ENCODE data around the gene SLC9C2.
"Not testable (repeated sequence)": the region's sequence is repeated elsewhere in the genome, so short reads cannot be mapped to it uniquely, and the experiment has no call there.

SLC9C2 gene

GRCh38 chr1:173580071-173580470 is 22.8 kb downstream of the SLC9C2 start:
- no peak overlapping the region for H3K4me3 ChIP-seq (ENCODE audit: low read depth, low read length)
- no peaks in the 10 kb centered on the region for H3K36me3 ChIP-seq (ENCODE audit: insufficient read depth, low read length)
- H2AFZ ChIP-seq (ENCODE audit: low read length, unreplicated experiment): no peak overlapping the region
- no peaks in the 10 kb centered on the region for H3K4me1 ChIP-seq (ENCODE audit: control insufficient read depth, insufficient read depth, low read length, unreplicated experiment)
- H3K27me3 ChIP-seq (ENCODE audit: insufficient read depth, low read length): peaks cover 15% of the 10 kb centered on the region
- no peaks in the 10 kb centered on the region for H3K79me2 ChIP-seq (ENCODE audit: control insufficient read depth, insufficient read depth, low read length, unreplicated experiment)
- no peak overlapping the region for H3K27ac ChIP-seq (ENCODE audit: low read depth, low read length)

GRCh38 chr1:173573596-173573995 is 29.3 kb downstream of the SLC9C2 start:
- Histone ChIP-seq H3K36me3 (ENCODE audit: insufficient read depth, low read length) (no peaks in the 10 kb centered on the region), H3K27ac (ENCODE audit: low read depth, low read length) (no peak overlapping the region), H3K79me2 (ENCODE audit: control insufficient read depth, insufficient read depth, low read length, unreplicated experiment) (no peaks in the 10 kb centered on the region), H3K4me1 (ENCODE audit: control insufficient read depth, insufficient read depth, low read length, unreplicated experiment) (no peaks in the 10 kb centered on the region), H2AFZ (ENCODE audit: low read length, unreplicated experiment) (no peak overlapping the region), H3K27me3 (ENCODE audit: insufficient read depth, low read length) (peaks cover 10% of the 10 kb centered on the region), H3K4me3 (ENCODE audit: low read depth, low read length) (no peak overlapping the region)

- H3K36me3 ChIP-seq (ENCODE audit: insufficient read depth, low read length): no peaks in the 10 kb centered on the region
- no peaks in the 10 kb centered on the region for H3K4me1 ChIP-seq (ENCODE audit: control insufficient read depth, insufficient read depth, low read length, unreplicated experiment)
- no peak overlapping the region for H3K4me3 ChIP-seq (ENCODE audit: low read depth, low read length)
- H3K27ac ChIP-seq (ENCODE audit: low read depth, low read length): no peak overlapping the region
- no peak overlapping the region for H2AFZ ChIP-seq (ENCODE audit: low read length, unreplicated experiment)
- H3K27me3 ChIP-seq (ENCODE audit: insufficient read depth, low read length): peaks cover 12% of the 10 kb centered on the region; the same call in 1 of the 2 replicates
- no peaks in the 10 kb centered on the region for H3K79me2 ChIP-seq (ENCODE audit: control insufficient read depth, insufficient read depth, low read length, unreplicated experiment)
Observed at GRCh38 chr1:173572201-173572873, 30.5 kb downstream of the SLC9C2 start.

GRCh38 chr1:173570370-173571007 is 32.4 kb downstream of the SLC9C2 start:
- H3K4me3 ChIP-seq (ENCODE audit: low read depth, low read length): no peak overlapping the region
- H2AFZ ChIP-seq (ENCODE audit: low read length, unreplicated experiment): no peak overlapping the region
- H3K36me3 ChIP-seq (ENCODE audit: insufficient read depth, low read length): no peaks in the 10 kb centered on the region
- no peaks in the 10 kb centered on the region for H3K4me1 ChIP-seq (ENCODE audit: control insufficient read depth, insufficient read depth, low read length, unreplicated experiment)
- H3K79me2 ChIP-seq (ENCODE audit: control insufficient read depth, insufficient read depth, low read length, unreplicated experiment): no peaks in the 10 kb centered on the region
- H3K27ac ChIP-seq (ENCODE audit: low read depth, low read length): no peak overlapping the region
- peaks cover 14% of the 10 kb centered on the region; the same call in 1 of the 2 replicates for H3K27me3 ChIP-seq (ENCODE audit: insufficient read depth, low read length)

- H3K79me2 ChIP-seq (ENCODE audit: control insufficient read depth, insufficient read depth, low read length, unreplicated experiment): no peaks in the 10 kb centered on the region
- no peak overlapping the region for H3K27ac ChIP-seq (ENCODE audit: low read depth, low read length)
- H3K27me3 ChIP-seq (ENCODE audit: insufficient read depth, low read length): peaks cover 14% of the 10 kb centered on the region; the same call in 1 of the 2 replicates
- no peak overlapping the region for H3K4me3 ChIP-seq (ENCODE audit: low read depth, low read length)
- no peak overlapping the region for H2AFZ ChIP-seq (ENCODE audit: low read length, unreplicated experiment)
- H3K36me3 ChIP-seq (ENCODE audit: insufficient read depth, low read length): no peaks in the 10 kb centered on the region
- H3K4me1 ChIP-seq (ENCODE audit: control insufficient read depth, insufficient read depth, low read length, unreplicated experiment): no peaks in the 10 kb centered on the region
Observed at GRCh38 chr1:173568483-173568882, 34.4 kb downstream of the SLC9C2 start.

- not testable (repeated sequence) for H3K27ac ChIP-seq (ENCODE audit: low read depth, low read length); H3K36me3 ChIP-seq (ENCODE audit: insufficient read depth, low read length); H2AFZ ChIP-seq (ENCODE audit: low read length, unreplicated experiment); H3K4me3 ChIP-seq (ENCODE audit: low read depth, low read length); H3K4me1 ChIP-seq (ENCODE audit: control insufficient read depth, insufficient read depth, low read length, unreplicated experiment); H3K79me2 ChIP-seq (ENCODE audit: control insufficient read depth, insufficient read depth, low read length, unreplicated experiment)
- H3K27me3 ChIP-seq (ENCODE audit: insufficient read depth, low read length): peaks cover 14% of the 10 kb centered on the region; the same call in 1 of the 2 replicates
Observed at GRCh38 chr1:173563846-173564245, 39.0 kb downstream of the SLC9C2 start.

- no peak overlapping the region for H3K4me3 ChIP-seq (ENCODE audit: low read depth, low read length)
- H3K27me3 ChIP-seq (ENCODE audit: insufficient read depth, low read length): peaks cover 10% of the 10 kb centered on the region; the same call in 1 of the 2 replicates
- H2AFZ ChIP-seq (ENCODE audit: low read length, unreplicated experiment): no peak overlapping the region
- H3K79me2 ChIP-seq (ENCODE audit: control insufficient read depth, insufficient read depth, low read length, unreplicated experiment): no peaks in the 10 kb centered on the region
- H3K4me1 ChIP-seq (ENCODE audit: control insufficient read depth, insufficient read depth, low read length, unreplicated experiment): no peaks in the 10 kb centered on the region
- H3K27ac ChIP-seq (ENCODE audit: low read depth, low read length): no peak overlapping the region
- H3K36me3 ChIP-seq (ENCODE audit: insufficient read depth, low read length): no peaks in the 10 kb centered on the region
Observed at GRCh38 chr1:173562813-173563212, 40.1 kb downstream of the SLC9C2 start.

- no peak overlapping the region for H2AFZ ChIP-seq (ENCODE audit: low read length, unreplicated experiment)
- no peak overlapping the region for H3K27ac ChIP-seq (ENCODE audit: low read depth, low read length)
- H3K4me3 ChIP-seq (ENCODE audit: low read depth, low read length): no peak overlapping the region
- H3K36me3 ChIP-seq (ENCODE audit: insufficient read depth, low read length): no peaks in the 10 kb centered on the region
- no peaks in the 10 kb centered on the region for H3K4me1 ChIP-seq (ENCODE audit: control insufficient read depth, insufficient read depth, low read length, unreplicated experiment)
- H3K27me3 ChIP-seq (ENCODE audit: insufficient read depth, low read length): no peaks in the 10 kb centered on the region; the same call in 1 of the 2 replicates
- H3K79me2 ChIP-seq (ENCODE audit: control insufficient read depth, insufficient read depth, low read length, unreplicated experiment): no peaks in the 10 kb centered on the region
Observed at GRCh38 chr1:173561263-173561662, 41.6 kb downstream of the SLC9C2 start.

GRCh38 chr1:173560285-173560880 is 42.5 kb downstream of the SLC9C2 start:
- Histone ChIP-seq H3K27me3 (ENCODE audit: insufficient read depth, low read length) (no peaks in the 10 kb centered on the region), H3K79me2 (ENCODE audit: control insufficient read depth, insufficient read depth, low read length, unreplicated experiment) (no peaks in the 10 kb centered on the region), H3K27ac (ENCODE audit: low read depth, low read length) (no peak overlapping the region), H3K4me3 (ENCODE audit: low read depth, low read length) (no peak overlapping the region), H3K4me1 (ENCODE audit: control insufficient read depth, insufficient read depth, low read length, unreplicated experiment) (no peaks in the 10 kb centered on the region), H3K36me3 (ENCODE audit: insufficient read depth, low read length) (no peaks in the 10 kb centered on the region), H2AFZ (ENCODE audit: low read length, unreplicated experiment) (no peak overlapping the region)

GRCh38 chr1:173555651-173556305 is 47.1 kb downstream of the SLC9C2 start:
- H3K27ac ChIP-seq (ENCODE audit: low read depth, low read length): no peak overlapping the region
- H3K27me3 ChIP-seq (ENCODE audit: insufficient read depth, low read length): no peaks in the 10 kb centered on the region
- no peaks in the 10 kb centered on the region for H3K36me3 ChIP-seq (ENCODE audit: insufficient read depth, low read length)
- no peaks in the 10 kb centered on the region for H3K79me2 ChIP-seq (ENCODE audit: control insufficient read depth, insufficient read depth, low read length, unreplicated experiment)
- peaks cover 8% of the 10 kb centered on the region for H3K4me1 ChIP-seq (ENCODE audit: control insufficient read depth, insufficient read depth, low read length, unreplicated experiment)
- H2AFZ ChIP-seq (ENCODE audit: low read length, unreplicated experiment): no peak overlapping the region
- H3K4me3 ChIP-seq (ENCODE audit: low read depth, low read length): no peak overlapping the region
